Daoy (cell line): ENCODE data around the gene PPM1D. TPM values are rescaled to one million over a fixed set of nuclear protein-coding genes. Genes with fewer than 3 reads are reported as not detected.
"Not testable (repeated sequence)": the region's sequence is repeated elsewhere in the genome, so short reads cannot be mapped to it uniquely, and the experiment has no call there.

Experiments used
- DNase-seq: peaks from one replicate; pipeline ENCODE4 v3.0.0-alpha.2; 2015; ENCODE audit warnings: low read depth
- total RNA-seq: library from RNA; depleted of rRNA; stranded (reverse); fragments of >200 nt; shearing (Covaris generic); gene quantifications from 2 replicates; pipeline ENCODE4 v1.2.3, GENCODE V29; 2014

PPM1D gene
- total RNA-seq, 1 experiment from 2014 or later = 12.2 TPM

DNA sequence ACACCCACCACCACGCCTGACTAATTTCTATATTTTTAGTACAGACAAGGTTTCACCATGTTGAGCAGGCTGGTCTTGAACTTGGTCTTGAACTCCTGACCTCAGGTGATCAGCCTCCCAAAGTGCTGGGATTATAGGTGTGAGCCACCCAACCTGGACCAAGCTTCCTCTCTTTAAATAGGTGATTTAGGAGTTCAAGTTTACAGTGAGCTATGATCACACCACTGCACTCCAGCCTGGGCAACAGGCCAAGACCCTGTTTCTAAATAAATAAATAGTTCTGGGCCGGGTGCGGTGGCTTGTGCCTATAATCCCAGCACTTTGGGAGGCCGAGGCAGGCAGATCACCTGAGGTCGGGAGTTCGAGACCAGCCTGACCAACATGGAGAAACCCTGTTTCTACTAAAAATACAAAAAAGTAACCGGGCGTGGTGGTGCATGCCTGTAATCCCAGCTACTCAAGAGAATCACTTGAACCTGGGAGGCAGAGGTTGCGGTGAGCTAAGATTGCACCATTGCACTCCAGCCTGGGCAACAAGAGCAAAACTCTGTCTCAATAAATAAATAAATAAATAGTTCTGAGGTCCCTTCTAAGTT, 6.5 kb upstream of the PPM1D start:
- DNase-seq = peak; percentile 13

DNA sequence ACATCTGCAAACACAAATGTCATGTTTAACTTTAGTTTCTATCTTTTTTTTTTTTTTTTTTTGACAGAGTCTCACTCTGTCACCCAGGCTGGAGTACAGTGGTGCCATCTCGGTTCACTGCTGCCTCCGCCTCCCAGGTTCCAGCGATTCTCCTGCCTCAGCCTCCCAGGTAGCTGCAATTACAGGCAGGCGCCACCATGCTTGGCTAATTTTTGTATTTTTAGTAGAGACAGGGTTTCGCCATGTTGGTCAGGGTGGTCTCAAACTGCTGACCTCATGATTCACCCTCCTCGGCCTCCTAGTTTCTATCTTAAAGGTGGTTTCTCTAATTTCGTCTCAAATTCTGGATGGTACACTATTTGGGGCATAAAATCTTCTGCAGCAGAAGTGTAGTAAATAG, 5.8 kb upstream of the PPM1D start:
- not testable (repeated sequence) for DNase-seq

DNA sequence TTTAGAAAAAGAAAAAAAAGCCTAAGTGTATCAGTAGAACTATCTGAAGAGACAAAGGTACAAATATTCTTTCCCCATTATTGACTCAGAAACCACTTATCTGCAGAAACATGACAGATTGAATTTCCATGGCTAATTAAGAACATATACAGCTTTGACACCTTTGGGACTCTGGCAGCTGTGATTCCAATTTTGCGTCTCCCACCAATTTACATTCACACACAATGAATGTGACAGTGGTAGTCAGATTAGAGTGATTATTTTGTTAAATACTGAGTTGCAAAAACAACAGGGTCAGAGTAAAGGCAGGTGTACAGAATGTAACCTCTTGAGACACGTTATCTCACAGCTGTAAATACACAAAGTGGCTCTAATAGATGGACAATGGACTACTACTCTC, 5.3 kb upstream of the PPM1D start:
- no peak for DNase-seq

DNA sequence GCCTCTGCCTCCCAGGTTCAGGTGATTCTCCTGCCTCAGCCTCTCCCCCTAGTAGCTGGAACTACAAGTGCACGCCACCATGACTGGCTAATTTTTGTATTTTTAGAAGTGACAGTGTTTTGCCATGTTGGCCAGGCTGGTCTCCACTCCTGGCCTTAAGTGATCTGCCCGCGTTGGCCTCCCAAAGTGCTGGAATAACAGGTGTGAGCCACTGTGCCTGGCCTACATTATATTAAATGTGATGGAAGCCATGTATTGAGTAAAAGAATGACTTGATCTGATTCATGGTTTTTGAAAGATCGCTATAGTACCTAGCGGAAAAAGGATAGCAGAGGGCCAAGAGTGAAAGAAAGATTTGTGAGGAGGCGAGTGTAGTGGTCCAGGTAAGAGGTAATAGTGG, 2.7 kb upstream of the PPM1D start:
- DNase-seq = no peak

DNA sequence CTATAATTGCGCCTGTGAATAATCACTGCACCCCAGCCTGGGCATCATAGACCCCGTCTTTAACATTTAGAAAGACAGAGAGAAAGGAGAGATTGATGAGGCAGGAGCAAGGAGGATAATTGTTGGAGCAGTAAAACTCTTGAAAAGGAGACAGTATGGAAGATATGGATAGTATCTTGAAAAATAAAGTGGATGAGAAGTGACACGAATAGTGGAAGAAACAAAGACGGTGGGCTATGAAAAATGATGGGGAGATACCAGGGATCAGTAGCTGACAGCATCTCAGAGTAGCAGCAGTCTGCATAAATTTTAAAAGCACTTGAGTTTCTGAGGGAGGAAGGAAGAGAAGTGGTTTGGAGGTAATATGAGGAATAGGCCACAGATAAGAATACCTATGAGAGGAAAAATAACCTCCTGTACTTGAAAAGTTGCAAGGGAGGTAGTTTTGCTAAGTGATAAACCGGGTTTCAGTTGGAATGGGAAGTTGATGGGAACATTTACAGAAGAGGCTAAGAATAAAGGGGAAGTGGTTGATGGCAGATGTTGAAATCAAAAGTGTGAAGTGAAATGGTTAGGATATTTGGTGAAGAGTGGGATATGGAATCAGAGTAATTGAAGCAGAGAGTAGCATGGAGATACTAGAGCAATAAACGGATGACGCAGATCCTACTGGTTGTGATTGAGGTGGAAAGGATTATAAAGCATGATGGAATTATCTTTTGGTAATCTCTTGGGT, 1.8 kb upstream of the PPM1D start:
- no peak for DNase-seq

DNA sequence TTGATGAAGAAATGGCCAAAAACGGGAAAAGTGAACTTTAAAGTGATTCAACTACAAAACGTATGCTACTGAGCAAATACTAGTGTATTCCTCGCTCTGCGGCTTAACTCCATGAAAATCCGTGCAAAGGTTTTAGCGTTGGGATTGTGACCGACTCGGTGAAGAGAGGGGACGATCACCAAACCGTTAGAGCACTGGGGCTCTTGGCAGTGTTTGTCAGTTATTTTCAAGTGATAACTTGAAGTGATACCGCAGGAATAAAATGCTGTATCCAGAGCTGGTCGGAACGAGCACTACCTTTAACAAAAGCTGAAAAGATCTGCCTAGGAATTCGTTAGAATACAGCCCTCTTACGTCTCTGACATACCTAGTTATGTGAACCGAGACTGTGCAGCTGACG, 773 bp upstream of the PPM1D start:
- DNase-seq = peak; percentile 9

DNA sequence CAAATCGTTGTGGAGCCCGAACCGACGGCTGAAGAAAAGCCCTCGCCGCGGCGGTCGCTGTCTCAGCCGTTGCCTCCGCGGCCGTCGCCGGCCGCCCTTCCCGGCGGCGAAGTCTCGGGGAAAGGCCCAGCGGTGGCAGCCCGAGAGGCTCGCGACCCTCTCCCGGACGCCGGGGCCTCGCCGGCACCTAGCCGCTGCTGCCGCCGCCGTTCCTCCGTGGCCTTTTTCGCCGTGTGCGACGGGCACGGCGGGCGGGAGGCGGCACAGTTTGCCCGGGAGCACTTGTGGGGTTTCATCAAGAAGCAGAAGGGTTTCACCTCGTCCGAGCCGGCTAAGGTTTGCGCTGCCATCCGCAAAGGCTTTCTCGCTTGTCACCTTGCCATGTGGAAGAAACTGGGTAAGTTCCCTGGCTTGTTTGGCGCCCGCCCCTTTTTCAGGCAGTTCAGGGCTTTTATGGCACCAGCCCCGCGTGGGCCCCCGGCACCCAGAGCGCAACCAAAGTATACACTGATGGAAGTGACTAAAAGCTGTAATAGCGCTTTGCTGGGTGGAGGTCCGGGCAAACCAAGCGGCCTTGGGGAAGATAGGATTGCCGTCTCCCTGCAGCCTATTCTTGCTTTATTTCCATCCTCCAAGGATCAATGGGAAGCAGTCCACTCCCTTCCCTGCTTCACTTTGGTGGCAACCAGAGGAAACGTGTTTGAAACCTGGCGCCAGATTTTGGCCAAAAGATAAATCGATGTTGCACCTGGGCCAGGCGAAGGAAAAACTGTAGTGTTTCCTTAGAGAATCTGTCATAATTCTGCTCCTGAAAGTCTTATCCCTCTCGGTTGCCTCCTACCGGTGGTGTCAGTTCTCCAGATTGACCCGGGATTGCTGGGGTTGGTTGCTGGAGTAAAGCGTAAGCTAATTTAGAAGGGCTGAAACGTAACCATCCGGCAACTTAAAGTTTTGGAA, 775 bp downstream of the PPM1D start:
- DNase-seq = peak; percentile 71

DNA sequence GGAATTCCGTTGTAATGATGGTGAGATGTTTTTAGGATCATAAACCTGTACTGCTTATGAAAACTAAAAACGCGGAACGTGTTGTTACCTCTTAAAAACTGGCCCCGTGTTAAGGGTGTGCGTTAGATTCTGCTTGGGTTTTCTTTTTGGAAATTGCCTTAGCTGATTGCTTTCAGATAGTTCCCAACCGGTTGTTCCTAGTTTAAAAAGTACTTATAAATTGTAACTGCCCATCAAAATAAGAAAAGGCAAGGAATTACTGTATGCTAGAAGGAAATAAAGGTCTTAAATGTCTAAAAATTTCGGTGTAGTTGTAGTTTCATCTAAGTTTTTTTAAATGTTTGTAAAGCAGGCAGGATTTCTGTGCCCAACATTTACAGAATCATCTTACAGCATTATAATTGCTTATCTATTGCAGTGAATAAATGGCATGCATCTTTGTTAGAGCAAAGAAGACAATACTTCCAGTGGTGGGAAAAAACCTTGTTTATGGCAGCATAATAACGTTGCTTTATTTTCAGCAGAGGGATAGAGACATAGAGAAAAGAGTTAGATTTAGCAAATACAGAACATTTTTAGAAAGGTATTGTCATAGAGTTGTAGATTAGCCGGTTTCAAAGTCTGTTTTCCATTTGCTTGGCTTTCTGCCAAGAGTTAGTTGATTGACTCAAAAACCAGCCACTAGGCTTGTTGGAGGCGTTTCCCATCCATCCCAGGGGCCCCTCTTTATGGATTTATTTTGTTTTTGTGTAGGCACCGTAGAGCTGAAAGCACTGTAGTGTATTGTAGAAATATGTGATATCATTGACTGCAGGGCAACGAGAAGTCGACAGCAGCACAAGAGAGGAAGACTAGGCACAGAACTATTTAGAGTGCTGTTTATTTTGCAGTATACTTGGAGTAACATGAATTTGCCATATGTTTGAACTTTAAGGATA, 1.7 kb downstream of the PPM1D start:
- peak; percentile 51 for DNase-seq

DNA sequence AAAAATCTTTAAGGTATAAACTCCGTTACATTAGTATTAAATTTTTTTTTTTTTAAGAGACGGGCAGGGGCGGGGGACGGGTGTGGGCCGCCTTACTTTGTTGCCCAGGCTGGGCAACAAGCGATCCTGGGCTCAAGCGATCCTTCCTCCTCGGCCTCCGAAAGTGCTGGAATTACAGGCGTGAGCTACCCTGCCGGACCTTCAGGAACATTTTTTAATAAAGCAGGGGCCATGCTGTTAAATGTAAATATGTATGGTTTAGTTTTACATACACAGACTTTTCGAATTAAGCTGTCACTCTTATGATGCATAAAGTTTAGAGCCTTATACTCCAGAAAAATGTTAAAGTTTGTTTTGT, 2.4 kb downstream of the PPM1D start:
- DNase-seq = no peak

DNA sequence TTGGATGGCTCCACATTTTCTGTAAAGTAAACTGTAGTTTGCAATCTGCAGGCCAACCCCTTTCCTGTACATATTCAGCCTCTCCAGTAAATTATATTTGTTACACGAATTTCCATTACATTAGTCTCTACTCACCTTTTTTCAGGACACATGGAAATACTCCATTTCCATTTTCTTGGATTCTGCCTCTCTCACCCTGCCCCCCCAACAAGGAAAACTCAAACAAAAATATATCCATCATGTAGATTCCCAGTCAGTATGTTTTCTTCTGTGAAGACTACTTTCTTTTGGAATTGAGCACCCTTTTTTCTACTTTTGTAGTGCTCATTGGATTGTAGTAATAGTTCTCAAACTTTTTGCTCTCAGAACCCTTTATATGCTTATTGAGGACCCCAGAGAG, 2.9 kb downstream of the PPM1D start:
- no peak for DNase-seq

DNA sequence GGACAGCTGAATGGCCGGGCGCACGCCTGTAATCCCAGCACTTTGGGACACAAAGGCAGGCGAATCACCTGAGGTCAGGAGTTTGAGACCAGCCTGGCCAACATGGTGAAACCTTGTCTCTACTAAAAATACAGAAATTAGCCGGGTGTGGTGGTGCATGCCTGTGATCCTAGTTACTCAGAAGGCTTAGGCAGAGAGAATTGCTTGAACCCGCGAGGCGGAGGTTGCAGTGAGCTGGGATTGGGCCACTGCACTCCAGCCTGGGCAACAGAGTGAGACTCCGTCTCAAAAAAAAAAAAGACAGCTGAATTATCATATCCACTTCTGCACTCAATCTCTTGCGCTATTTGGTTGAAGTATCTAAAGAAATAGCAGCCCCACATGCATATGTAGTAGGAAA, 3.5 kb downstream of the PPM1D start:
- not testable (repeated sequence) for DNase-seq

DNA sequence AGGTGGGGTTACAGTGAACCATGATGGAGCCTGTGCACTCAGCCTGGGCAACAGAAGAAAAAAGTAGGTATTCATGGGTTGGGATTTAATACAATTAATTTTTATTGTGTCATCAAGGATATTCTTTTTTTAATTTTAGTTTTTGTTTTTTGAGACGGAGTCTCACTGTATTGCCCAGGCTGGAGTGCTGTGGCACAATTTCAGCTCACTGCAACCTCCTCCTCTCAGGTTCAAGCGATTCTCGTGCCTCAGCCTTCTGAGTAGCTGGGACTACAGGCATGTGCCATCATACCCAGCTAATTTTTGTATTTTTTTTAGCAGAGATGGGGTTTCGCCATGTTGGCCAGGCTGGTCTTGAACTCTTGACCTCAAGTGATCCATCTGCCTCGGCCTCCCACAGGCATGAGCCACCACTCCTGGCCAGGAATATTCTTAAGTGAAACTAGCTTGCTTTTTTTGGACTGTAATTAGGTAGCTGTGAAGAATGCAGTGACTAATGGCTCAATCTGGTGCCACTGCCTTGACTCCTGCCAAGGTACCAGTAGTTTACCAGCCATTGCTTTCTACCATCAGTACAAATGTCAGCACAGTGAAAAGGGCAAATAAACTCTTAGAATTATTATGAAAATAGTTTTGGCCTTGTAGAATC, 4.8 kb downstream of the PPM1D start:
- DNase-seq = peak; percentile 72

DNA sequence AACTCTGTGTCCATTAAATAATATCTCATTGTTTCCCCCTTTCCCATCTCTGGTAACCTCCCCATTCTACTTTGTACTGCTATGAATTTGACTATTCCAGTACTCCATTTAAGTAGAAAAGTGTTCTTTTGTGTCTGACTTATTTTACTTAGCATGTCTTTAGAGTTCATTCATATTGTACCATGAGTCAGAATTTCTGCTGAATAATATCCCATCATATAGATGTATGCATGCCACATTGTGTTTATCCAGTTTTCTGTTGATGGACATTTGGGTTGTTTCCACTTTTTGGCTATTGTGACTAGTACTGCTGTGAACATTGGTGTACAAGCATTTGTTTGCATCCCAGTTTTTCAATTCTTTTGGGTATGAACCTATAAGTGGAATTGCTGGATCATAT, 6.0 kb downstream of the PPM1D start:
- DNase-seq = no peak

DNA sequence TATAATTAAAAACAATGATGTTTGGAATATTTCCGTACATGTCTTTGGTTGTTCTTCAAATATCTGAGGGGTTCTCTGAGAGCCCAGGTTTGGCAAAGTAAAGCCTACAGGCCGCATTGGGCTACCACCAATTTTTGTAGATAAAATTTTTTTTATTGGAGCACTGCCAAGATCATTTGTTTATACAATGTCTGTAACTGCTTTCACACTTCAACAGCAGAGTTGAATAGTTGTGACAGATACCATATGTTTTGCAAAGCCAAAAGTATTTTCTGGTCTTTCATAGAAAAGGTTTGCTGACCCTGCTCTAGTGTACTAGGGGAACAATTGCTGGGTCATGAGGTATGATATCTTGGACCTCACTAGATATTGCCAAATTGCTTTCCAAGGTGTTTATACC, 10.5 kb downstream of the PPM1D start:
- no peak for DNase-seq

DNA sequence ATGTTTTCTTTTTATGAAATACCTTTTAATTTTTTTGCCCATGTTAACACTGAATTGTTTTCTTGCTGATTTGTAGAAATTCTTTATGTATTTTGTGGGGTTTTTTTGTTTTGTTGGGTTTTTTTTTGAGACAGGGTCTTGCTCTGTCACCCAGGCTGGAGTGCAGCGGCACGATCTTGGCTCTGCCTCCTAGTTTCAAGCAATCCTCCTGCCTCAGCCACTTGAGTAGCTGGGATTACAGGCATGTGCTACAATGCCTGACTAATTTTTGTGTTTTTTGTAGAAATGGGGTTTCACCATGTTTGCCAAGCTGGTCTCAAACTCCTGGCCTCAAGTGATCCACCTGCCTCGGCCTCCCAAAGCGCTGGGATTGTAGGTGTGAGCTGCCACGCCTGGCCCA, 11.3 kb downstream of the PPM1D start:
- not testable (repeated sequence) for DNase-seq

DNA sequence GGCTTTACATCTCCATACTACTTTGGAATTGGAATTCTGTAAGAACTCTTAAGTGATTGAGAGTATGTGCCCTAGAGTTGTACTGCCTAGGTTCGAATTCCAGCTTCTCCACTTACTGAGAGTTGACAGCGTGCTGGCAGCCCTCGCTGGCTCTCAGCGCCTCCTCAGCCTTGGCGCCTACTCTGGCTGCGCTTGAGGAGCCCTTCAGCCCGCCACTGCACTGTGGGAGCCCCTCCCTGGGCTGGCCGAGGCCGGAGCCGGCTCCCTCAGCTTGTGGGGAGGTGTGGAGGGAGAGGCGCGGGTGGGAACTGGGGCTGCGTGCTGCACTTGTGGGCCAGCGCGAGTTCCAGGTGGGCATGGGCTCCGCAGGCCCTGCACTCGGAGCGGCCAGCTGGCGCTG, 13.3 kb downstream of the PPM1D start:
- no peak for DNase-seq

DNA sequence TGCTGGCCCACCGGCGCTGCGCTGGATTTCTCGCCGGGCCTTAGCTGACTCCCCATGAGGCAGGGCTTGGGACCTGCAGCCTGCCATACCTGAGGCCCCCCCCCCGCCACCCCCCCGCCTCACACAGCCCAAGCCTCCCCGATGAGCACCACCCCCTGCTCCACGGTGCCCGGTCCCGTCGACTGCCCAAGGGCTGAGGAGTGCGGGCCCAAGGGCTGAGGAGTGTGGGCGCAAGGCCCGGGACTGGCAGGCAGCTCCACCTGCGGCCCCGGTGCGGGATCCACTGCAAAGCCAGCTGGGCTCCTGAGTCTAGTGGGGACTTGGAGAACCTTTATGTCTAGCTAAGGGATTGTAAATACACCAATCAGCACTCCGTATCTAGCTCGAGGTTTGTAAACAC, 13.8 kb downstream of the PPM1D start:
- DNase-seq = not testable (repeated sequence)

DNA sequence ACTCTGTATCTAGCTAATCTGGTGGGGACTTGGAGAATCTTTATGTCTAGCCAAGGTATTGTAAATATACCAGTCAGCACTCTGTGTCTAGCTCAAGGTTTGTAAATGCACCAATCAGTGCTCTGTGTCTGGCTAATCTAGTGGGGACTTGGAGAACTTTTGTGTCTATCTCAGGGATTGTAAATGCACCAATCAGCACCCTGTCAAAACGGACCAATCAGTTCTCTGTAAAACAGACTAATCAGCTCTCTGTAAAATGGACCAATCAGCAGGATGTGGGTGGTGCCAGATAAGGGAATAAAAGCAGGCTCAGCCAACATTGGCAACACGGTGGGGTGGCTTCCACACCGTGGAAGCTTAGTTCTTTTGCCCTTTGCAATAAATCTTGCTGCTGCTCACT, 14.3 kb downstream of the PPM1D start:
- DNase-seq = not testable (repeated sequence)

DNA sequence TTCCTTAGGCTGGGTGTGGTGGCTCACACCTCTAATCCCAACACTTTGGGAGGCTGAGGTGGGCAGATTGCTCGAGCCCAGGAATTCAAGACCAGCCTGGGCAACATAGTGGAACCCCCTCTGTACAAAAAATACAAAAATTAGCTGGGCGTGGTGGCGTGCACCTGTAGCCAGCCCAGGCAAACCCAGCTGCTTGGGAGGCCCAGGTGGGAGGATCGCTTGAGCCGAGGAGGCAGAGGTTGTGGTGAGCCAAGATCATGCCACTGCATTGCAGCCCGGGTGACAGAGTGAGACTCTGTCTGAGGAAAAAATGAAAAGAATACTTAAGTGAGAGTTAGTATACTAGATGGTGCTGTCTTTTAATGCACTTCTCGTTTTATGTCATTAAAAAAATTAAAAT, 15.1 kb downstream of the PPM1D start:
- DNase-seq = no peak

DNA sequence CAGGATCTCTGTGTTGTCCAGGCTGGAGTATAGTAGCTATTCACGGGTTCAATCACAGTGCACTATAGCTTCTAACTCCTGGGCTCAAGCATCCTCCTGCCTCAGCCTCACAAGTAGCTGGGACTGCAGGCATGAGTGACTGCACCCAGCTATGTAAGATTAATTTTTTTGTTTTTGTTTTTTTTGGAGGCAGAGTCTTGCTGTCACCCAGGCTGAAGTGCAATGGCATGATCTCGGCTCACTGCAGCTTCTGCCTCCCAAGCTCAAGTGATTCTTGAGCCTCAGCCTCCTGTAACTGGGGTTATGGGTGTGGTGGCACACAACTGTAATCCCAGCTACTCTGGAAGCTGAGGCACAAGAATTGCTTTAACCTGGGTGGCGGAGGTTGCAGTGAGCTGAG, 15.8 kb downstream of the PPM1D start:
- DNase-seq = no peak

DNA sequence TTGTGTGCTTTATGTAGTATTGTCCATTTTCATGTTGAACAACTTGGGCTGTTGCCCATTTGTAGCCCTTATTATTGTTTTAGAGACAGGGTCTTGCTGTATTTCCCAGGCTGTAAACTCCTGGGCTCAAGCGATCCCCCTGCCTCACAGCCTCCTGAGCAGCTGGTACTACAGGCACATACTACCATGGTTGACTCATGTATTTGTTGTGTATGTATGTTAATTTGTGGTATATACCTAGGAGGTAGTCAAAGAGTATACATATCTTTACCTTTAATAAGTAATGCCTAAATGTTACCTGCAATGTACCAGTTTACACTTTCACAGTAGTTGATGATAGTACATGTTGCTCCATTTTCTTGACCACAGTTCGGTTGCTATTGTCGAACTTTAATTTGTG, 18.1 kb downstream of the PPM1D start:
- no peak for DNase-seq
